Gastroesophageal sphincter (tissue), 3 donors: ENCODE measurements around the gene ZSWIM3.

Experiments used
- CTCF ChIP-seq, 4 experiments: fragments of 200-600 bp in 2 of 4; fragments of 450-650 bp in 2 of 4; sonication (generic) in 1 of 4; IDR thresholded peaks; one replicate each; pipeline ENCODE4 v1.5.1; 2017 to 2019; ENCODE audit warnings: antibody characterized with exemption in 4 of 4, mild to moderate bottlenecking in 2 of 4, moderate library complexity in 2 of 4
- EP300 ChIP-seq: sonication (generic); formaldehyde crosslinking; IDR thresholded peaks from one replicate; pipeline ENCODE4 v1.6.1; 2017; ENCODE audit warnings: antibody characterized with exemption, mild to moderate bottlenecking
- POLR2AphosphoS5 ChIP-seq: sonication (generic); formaldehyde crosslinking; IDR thresholded peaks from one replicate; pipeline ENCODE4 v1.6.1; 2017; ENCODE audit warnings: antibody characterized with exemption

GRCh38 chr20:45851501-45851900, 5.9 kb upstream of the ZSWIM3 start:
- TF ChIP-seq CTCF (IDR thresholded peaks at IDR 0.05): no peak
- TF ChIP-seq EP300: no peak
- no peak for TF ChIP-seq POLR2AphosphoS5
